HepG2 (cell line): ENCODE results near the gene IFT27. TPM values are rescaled to one million over a fixed set of nuclear protein-coding genes. Genes with fewer than 3 reads are reported as not detected.

ENCODE experiments used
- ATAC-seq: fragments of 200-7000 bp; cut with Tn5 transposase; 3 replicates; pipeline ENCODE4 v1.9.1; 2020; ENCODE audit warnings: mild to moderate bottlenecking, moderate library complexity
- BruUV-seq: library from RNA; stranded (reverse); fragments of 400-500 nt; replicated peaks from 2 replicates; lab custom pipeline; 2021; lab: Mats Ljungman, UMichigan
- CTCF ChIA-PET: fragments of 300-600 bp; formaldehyde crosslinking; extraction: SDS; loops from one replicate; lab custom pipeline; 2021; ENCODE audit warnings: low total read pairs, inconsistent platforms, low intra/inter-chr PET ratio; lab: Yijun Ruan, JAX
- POLR2A ChIA-PET: fragments of 350-600 bp; sonication (Branson Sonifier 250); formaldehyde crosslinking; loops from one replicate; lab custom pipeline; 2020; ENCODE audit warnings: antibody characterized with exemption, inconsistent platforms; lab: Yijun Ruan, JAX
- DNase-seq: peaks from one replicate; pipeline ENCODE4 v3.0.0-alpha.2; 2015; ENCODE audit warnings: low spot score
- FAIRE-seq: peaks from 3 replicates; lab custom pipeline; 2011; peaks lifted over from hg19 to GRCh38; lab: Jason Lieb, UNC
- H2AFZ ChIP-seq: one replicate; pipeline ENCODE4 v1.6.1; 2011; ENCODE audit warnings: low read length, inconsistent platforms
- H3K27ac ChIP-seq: fragments of 300-600 bp; 3 replicates; pipeline ENCODE4 v1.8.0; 2011; ENCODE audit warnings: mixed run types, mild to moderate bottlenecking, mixed read lengths, low read length, inconsistent platforms; ENCODE audit not compliant: insufficient read depth; ENCODE audit errors: extremely low read length
- H3K27me3 ChIP-seq, 2 experiments: fragments of 200-600 bp in 1 of 2; 2 replicates in 1 of 2; 3 replicates in 1 of 2; pipeline versions ENCODE4 v1.6.0 to v1.8.0; 2011; ENCODE audit warnings: low read length in 2 of 2, mild to moderate bottlenecking in 2 of 2, moderate library complexity in 2 of 2, inconsistent platforms in 1 of 2; ENCODE audit not compliant: insufficient read depth in 2 of 2, control insufficient read depth in 1 of 2
- H3K36me3 ChIP-seq, 2 experiments: fragments of 200-600 bp in 1 of 2; replicated peaks in 1 of 2; 2 replicates in 1 of 2; 3 replicates in 1 of 2; pipeline versions ENCODE4 v1.5.1 to v1.8.0; 2011; ENCODE audit warnings: low read length in 2 of 2, inconsistent platforms in 1 of 2; ENCODE audit not compliant: insufficient read depth in 2 of 2, control insufficient read depth in 1 of 2
- H3K4me1 ChIP-seq: 2 replicates; pipeline ENCODE4 v1.5.1; 2012; ENCODE audit warnings: low read length, inconsistent platforms; ENCODE audit not compliant: insufficient read depth
- H3K4me2 ChIP-seq: 2 replicates; pipeline ENCODE4 v1.6.0; 2011; ENCODE audit warnings: low read depth, low read length, inconsistent platforms
- H3K4me3 ChIP-seq, 3 experiments: fragments of 200-600 bp in 1 of 3; sonication (generic), shearing (Covaris generic) in 1 of 3; replicated peaks in 1 of 3; 2 replicates each; pipeline ENCODE4 v1.5.1; 2011 to 2016; ENCODE audit warnings: low read length in 3 of 3, inconsistent platforms in 2 of 3, low read depth in 2 of 3, mild to moderate bottlenecking in 2 of 3, control low read depth in 1 of 3, mixed read lengths in 1 of 3; ENCODE audit not compliant: insufficient read depth in 1 of 3
- H3K79me2 ChIP-seq: one replicate; pipeline ENCODE4 v1.6.1; 2011; ENCODE audit warnings: low read length, inconsistent platforms; ENCODE audit not compliant: insufficient read depth
- H3K9ac ChIP-seq: 2 replicates; pipeline ENCODE4 v1.6.0; 2011; ENCODE audit warnings: mild to moderate bottlenecking, low read depth, low read length, inconsistent platforms; ENCODE audit not compliant: insufficient read depth
- H3K9me3 ChIP-seq: 2 replicates; pipeline ENCODE4 v1.5.1; 2012; ENCODE audit warnings: mild to moderate bottlenecking, low read length
- H4K20me1 ChIP-seq: 2 replicates; pipeline ENCODE4 v1.6.0; 2011; ENCODE audit warnings: inconsistent platforms, mild to moderate bottlenecking, low read length, moderate library complexity; ENCODE audit not compliant: insufficient read depth
- ATF6 ChIP-seq: sonication (generic); formaldehyde crosslinking; conservative IDR thresholded peaks from 2 replicates; pipeline ENCODE4 v1.4.0; 2020; ENCODE audit warnings: missing genetic modification reagents
- DMTF1 ChIP-seq: sonication (generic); formaldehyde crosslinking; IDR thresholded peaks from 2 replicates; pipeline ENCODE4 v1.4.0; 2020; ENCODE audit warnings: mild to moderate bottlenecking, missing genetic modification reagents
- ELF4 ChIP-seq: sonication (generic); formaldehyde crosslinking; IDR thresholded peaks from 2 replicates; pipeline ENCODE4 v1.5.0; 2020; ENCODE audit warnings: missing genetic modification reagents, mild to moderate bottlenecking, moderate library complexity, borderline replicate concordance
- IKZF1 ChIP-seq: fragments of 450-650 bp; IDR thresholded peaks from 2 replicates; pipeline ENCODE4 v1.7.1; 2016
- KDM5A ChIP-seq: fragments of 200-600 bp; sonication (generic); IDR thresholded peaks from 2 replicates; pipeline ENCODE4 v1.7.0; 2018; ENCODE audit warnings: antibody characterized with exemption, mild to moderate bottlenecking, low read length, borderline replicate concordance
- PCBP1 ChIP-seq: fragments of 200-400 bp; formaldehyde crosslinking; IDR thresholded peaks from 2 replicates; pipeline ENCODE4 v1.6.1; 2017; ENCODE audit warnings: mild to moderate bottlenecking, low read depth, low read length, borderline replicate concordance
- PRDM4 ChIP-seq: sonication (generic); formaldehyde crosslinking; IDR thresholded peaks from 2 replicates; pipeline ENCODE4 v1.9.0; 2021; ENCODE audit warnings: missing genetic modification reagents, borderline replicate concordance
- SP140L ChIP-seq: sonication (generic); formaldehyde crosslinking; IDR thresholded peaks from 2 replicates; pipeline ENCODE4 v1.4.0; 2020; ENCODE audit warnings: missing genetic modification reagents, borderline replicate concordance
- TFAP4 ChIP-seq: sonication (generic); IDR thresholded peaks from 2 replicates; pipeline ENCODE4 v1.6.1; 2016; ENCODE audit warnings: low read depth, borderline replicate concordance
- ZNF503 ChIP-seq: sonication (generic); formaldehyde crosslinking; IDR thresholded peaks from 2 replicates; pipeline ENCODE4 v1.4.0; 2020; ENCODE audit warnings: missing genetic modification reagents
- ZNF780A ChIP-seq: sonication (generic); formaldehyde crosslinking; IDR thresholded peaks from 2 replicates; pipeline ENCODE4 v1.8.0; 2022; ENCODE audit warnings: mild to moderate bottlenecking, missing genetic modification reagents, moderate library complexity
- WGBS: methylation state at CpG from one replicate; pipeline ENCODE4 v1.1.6; 2017; ENCODE audit warnings: low lambda C conversion rate; 5-methylcytosine and 5-hydroxymethylcytosine counted together
- in situ Hi-C: cut with HindIII; loops from 2 replicates; pipeline ENCODE4 v1.10.0; 2017; ENCODE audit warnings: low pct_unique_long_range_greater_than_20kb; ENCODE audit not compliant: extremely low pct_ligation_motif_present
- intact Hi-C: fragments of 100-400 bp; cut with micrococcal nuclease; formaldehyde crosslinking; loops from one replicate; pipeline ENCODE4 v1.10.0; 2022; ENCODE audit not compliant: unreplicated experiment
- polyA plus RNA-seq, 8 experiments: library from polyadenylated mRNA; depleted of rRNA in 3 of 8; stranded (reverse) in 7 of 8; unstranded in 1 of 8; fragments of >200 nt; fragmentation: Illumina TruSeq in 4 of 8; extraction: Trizol in 4 of 8; gene quantifications; 2 replicates each; pipeline versions ENCODE4 v1.2.1 to v1.2.3, GENCODE V29; 2011 to 2016; ENCODE audit warnings: low read depth in 4 of 8, missing spikeins in 1 of 8, mixed read lengths in 1 of 8; ENCODE audit not compliant: insufficient read depth in 1 of 8
- total RNA-seq, 5 experiments: library from RNA; depleted of rRNA; stranded (reverse); fragments of >200 nt; fragmentation: Illumina TruSeq; extraction: Trizol; gene quantifications; 2 replicates each; pipeline ENCODE4 v1.2.3, GENCODE V29; 2016; ENCODE audit warnings: low read depth in 1 of 5

IFT27 gene
- total and polyA plus RNA-seq, 2 of the 13 experiments (the other 11 are each of a cell fraction or from before 2014, with no cell fraction given): 0.25 to 0.33 TPM

GRCh38 chr22:36796552-36797175, 20.7 kb upstream of the IFT27 start:
- ATAC-seq (no peak), DNase-seq (no peak), FAIRE-seq (no peak)
- Histone ChIP-seq H2AFZ (no peak overlapping the region), H3K4me3 (no peak overlapping the region), H3K27ac (no peak overlapping the region), H3K4me1 (no peaks in the 10 kb centered on the region), H3K79me2 (no peaks in the 10 kb centered on the region), H3K9ac (no peak overlapping the region), H4K20me1 (no peaks in the 10 kb centered on the region), H3K4me2 (no peak overlapping the region), H3K36me3 (no peaks in the 10 kb centered on the region), H3K9me3 (no peaks in the 10 kb centered on the region), H3K27me3 (peaks cover 0 to 25% of the 10 kb centered on the region in 2 experiments; a peak in 3 of 5 replicates)
- in situ Hi-C loops: no loop called here
- BruUV-seq: no TSS peak
- POLR2A ChIA-PET: no interaction called here
- CTCF ChIA-PET: no interaction called here
- intact Hi-C loops: no loop called here
- 3% methylated on average over 6 of the region's 7 CpGs for WGBS
- TF ChIP-seq DMTF1 (CRISPR knock-in tag) (no peak), SP140L (no peak), ZNF780A (no peak), ATF6 (CRISPR knock-in tag) (no peak), PCBP1 (no peak), PRDM4 (CRISPR knock-in tag) (no peak), ZNF503 (CRISPR knock-in tag) (no peak), ELF4 (CRISPR knock-in tag) (no peak), TFAP4 (no peak), KDM5A (no peak), IKZF1 (no peak)
